Stimulated activated CD4-positive, alpha-beta T cell treated with anti-CD3 and anti-CD28 coated beads, Interleukin-4, amount 100 ng/mL, for 24 hours (primary cell): Measurements from ENCODE around the gene XAB2.

ENCODE experiments used
- DNase-seq: peaks from one replicate; pipeline ENCODE4 v3.0.0-alpha.2; 2020

Gene XAB2

DNA sequence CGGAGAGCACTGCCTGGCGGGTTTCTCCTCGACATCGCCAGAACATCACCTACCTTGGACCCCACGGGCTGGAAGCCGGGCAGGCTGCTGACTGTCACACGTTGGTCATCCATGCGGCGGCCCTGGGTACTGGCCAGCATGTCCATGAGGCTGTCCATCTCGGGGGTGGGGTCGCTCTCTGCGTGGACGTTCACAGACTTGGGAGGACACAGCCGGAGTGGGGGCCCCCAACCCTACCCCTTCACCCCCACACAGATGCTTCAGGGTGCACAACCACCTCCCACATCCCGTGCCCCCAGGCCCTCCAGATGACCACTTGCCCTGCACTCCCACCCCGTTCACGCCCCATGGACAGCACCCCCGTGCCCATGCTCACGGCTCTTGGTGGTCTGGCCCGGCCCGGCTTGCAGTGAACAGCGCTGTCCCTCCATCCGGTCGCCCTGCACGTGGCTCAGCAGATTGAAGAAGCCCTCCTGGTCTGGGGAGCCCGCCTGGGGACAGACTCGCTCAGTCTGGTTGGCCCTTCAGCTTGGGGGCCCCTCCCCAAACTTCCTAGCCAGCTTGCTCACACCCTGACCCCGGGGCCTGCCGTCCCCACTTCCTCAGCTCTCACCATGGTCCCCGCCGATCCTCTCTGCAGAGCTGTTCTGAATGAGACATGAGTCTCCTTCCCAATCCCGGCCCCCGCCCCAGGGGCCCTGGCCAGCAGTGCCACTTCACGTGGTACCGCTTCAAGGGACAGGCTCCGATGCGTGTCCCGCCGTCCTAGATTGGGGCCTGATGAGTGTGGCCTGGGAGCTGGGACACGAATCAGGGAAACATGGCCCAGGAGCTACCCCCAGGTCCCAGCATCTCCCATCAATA lies 3.2 kb upstream of the XAB2 start:
- no peak for DNase-seq

DNA sequence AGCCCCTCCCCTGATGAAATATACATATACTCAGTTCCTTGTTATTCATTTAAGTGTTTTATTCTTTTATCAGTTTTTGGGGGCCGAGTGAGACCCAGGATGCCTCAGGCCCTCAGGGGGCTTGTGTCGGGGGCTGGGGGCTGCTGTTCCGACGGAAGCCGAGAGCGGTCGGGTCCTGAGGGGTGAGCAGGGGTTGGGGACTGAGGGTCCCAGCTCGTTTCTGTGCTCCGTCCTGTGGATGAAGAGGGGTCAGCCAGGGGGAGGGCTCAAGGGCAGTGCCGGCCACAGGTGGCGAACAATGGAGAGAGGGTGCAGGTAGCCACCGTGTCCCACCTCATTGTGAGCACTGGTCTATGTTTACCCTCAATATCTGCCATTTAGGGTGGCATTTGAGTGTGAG lies 2.2 kb upstream of the XAB2 start:
- DNase-seq = no peak

DNA sequence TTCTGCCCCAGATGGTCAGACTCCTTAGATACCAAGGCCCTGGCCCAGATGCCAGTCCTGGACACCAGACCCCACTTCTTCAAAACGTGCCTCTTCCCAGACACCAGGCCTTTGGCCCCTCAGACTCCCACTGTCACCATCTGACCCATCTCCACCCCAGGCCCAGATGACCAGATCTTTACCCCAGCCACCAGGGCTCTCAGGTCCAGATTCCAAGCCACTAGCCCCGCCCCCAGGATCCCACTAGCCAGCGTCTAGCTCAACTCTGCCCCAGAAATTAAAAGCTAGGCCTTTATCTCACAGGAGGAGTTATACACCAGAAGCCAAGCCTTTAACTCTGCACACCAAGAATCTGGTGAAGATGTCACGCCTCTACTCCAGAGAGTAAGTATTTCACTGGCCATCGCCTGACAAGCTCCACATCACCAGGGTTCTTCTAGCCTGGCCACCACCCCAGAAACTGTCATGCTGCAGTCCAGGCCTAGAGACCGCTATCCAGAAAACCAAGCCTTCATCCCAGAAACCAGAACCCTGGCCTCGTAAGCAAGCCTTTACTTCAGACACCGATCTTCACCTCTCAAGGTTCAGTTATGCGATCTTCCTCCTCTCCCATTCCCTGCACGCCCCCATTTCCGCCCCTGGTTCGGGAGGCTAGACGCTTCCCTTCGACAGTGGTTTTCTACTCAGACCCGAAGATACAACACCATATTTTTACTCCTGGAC lies 595 bp downstream of the XAB2 start:
- no peak for DNase-seq

DNA sequence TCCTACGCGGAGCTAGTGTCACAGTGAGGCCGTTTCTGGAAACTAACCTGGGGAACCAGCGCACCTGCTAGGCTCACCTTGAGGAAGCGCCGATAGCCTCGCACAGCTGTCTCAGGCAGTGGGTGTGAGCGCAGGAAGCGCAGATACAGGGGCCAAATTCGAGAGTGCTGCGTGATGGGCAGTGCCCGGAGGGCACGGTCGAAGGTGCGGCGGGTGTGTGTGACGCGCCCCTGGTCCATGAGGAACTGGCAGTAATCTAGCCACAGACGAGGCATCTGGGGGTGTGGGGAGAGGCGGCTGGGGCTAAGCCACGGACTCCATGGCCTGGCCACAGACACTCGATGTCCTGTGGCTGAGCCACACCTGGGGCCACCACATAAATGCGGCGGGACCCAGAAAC lies 2.2 kb downstream of the XAB2 start:
- DNase-seq = no peak

DNA sequence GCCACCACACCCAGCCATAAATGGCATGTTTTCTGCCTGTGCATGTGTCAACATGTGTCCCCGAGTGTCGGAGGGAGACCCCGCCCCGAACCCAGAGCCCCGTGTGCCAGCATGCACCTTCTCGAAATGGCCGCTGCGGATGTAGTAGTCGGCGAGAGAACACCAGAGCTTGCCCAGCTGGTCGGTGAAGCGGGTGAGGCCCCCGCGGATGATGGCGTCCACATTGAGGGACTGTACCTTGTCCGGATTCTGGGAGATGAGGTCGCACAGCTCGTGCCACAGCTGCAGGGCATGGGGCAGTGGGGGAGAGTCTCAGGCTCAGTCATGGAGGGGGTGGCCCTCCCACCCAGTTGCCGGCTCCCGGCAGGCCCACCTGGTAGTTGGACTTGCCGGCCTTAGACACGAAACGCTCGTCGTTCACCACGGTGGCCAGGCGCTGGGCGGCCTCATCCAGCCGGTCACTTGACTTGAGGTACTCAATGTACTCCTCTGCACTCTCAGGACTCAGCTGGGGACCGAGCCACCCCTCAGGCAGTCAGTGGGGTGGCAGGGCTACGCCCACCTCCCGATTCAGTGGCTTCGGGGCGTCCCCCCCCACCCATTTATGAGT lies 3.5 kb downstream of the XAB2 start:
- no peak for DNase-seq

DNA sequence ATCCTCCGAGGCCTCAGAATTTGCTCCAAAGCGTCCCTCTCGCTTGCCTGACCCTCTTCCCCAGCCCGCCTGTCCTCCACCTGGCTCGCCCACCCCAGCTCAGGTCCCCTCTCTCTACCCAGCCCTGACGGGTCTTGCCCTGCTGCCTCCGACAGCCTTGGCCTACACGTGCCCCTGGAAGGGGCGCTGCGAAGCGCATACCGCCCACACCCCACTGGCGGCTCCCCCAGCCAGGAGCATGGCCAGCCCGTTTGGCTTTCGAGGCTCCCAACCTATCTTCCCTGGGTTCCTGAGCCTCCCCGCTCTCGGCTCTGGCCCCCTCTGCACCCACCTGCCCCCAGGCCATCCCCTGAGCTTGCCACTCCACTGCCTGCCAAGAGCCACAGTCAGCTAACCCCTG lies 4.5 kb downstream of the XAB2 start:
- no peak for DNase-seq

DNA sequence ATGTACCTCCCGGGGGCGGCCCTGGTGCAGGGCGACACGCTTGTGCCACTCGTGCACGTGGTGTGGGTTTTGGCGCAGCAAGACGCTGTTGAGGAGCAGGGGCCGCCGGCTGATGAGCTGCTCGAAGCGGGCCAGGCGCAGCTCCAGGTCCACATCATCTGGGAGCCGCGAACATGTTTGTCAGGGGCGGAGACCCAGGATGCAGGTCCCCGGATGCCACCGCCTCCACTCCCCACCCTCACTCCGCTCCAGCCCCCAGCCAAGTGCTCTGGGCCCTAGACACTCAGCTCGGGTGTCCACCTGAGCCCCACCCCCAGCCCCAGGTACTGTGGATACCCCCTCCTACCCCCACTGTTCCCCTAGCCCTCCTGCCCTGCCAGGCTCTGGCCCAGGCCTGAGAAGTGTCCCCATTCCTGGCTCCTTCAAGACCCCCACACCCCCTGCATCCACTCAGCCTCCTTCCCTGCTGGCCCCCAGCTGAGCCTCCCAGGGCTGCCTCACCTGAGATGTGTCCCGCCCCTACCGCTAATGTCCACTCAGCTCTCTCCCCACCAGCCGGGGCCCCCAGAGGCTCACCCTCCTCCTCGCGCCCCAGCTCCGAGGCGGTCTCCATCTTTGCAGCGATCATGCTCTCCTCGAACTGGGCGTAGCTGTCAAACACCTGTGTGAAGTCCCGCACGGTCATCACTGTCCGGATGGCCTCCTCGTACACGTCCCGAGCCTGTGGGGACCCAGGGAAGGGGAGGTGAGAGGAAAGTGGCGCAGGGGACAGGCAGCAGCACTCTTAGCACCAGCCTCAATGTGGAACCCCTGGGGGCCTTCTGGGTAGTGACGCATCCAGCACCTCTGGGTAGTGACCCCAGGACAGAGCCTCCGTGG lies 5.4 kb downstream of the XAB2 start:
- DNase-seq = no peak

DNA sequence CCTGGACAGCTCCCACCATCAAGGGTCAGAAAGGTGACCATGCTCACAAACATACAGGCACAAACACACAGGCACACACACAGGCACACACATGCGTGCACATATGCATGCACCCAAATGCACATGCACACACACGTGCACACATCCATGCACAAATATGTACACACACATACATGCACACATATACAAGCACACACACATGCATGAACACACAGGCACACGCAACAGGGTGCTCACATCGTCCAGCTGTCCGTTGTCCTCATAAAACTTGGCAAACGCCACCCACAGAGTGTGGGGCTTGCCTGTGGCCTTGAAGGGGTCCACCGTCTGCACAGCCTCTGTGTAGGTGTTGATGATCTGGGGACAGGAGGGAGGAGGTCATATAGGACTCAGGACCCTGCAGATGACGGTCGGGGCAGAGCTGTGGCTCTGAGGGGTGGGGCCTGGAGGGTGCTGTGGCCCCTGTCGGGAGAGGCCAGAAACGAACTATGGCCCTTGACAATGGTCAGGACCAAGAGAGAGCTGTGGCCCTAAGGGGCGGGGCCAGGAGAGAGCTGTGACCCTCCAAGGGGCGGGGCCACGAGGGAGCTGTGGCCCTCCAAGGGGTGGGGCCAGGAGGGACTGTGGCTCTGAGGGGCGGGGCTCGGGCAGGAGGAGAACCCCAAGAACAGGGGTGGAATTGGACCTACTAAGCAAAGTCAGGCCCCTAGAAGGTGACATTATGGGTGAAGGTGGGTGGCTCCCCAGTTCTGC lies 6.2 kb downstream of the XAB2 start:
- DNase-seq = no peak

DNA sequence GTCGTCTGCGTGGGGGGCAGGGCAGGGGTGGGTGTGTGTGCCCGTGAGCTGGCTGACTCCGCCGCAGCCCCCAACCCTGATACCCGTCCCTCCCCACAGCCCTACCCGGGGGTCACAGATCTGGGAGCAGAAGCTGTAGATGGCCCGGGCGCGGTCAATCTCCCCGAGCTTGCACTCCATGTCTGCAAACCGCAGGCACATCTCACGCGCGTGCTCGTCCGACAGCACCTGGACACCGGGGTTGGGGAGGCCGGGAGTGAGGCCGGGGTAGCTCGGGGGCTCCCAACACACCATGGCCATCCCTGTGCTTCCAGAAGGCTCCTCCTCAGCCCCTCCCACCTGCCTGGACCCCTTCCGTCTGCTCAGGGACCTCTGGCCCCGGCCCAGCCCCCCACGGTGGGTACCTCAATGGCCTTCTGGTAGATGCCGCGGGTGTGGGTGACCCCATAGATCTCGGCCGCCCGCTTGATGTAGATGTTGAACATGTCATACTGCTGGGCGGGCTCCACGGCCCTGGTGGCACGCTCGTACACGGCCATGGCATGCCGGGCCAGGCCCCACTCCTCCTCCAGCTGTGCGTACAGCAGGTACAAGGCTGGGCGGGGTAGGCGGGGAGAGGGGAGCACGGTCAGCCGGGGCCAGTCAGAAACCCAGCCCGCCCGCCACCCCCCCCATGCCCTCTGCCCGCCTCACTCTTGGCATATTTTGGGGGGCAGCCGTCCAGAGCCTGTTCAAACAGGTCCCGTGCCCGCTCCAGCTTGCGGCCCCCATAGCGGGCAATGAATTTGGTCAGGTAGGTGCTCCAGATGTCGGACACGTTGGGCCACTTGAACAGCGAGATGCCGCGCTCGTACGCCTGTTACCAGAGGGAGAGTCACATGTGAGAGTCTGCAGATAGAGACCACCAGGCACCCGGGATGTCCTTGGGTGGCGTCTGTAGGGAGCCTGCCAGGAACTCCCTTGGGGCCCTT lies 8.6 kb downstream of the XAB2 start:
- no peak for DNase-seq

DNA sequence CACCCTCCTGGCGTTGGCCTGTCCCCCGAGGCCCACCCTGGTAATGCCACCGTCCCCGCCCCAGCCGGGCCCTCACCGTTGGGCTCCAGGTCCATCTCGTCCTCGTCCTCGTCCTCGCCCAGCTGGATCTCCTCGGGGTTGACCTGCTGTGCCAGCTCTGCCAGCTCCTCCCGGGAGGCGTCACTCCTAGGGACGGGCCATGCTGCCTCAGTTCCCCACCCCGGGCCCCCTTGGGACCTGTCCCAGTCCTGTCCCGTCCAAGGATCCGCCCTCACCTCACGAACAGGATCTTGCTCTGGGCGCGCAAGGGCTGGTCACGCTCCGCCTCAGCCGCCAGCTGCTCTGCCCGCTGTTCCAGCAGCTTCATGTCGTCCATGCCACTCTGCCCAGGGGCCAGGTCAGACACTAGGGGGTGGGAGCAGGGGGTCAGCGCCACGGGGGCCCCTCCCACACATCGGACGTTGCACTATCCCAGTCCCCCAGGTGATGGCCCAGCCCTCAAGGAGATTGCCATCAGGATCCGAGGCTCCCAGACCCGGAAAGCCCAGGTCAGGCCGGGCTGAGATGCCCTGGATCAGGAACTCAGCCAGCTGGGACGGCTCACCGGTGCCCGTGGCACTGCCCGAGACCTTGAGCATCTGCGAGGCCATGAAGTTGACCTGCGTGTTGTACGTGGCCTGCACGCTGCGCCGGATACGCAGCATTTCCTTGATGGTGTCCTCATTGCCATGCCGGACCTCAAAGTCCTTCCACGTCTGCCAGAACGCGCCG lies 9.5 kb downstream of the XAB2 start:
- no peak for DNase-seq

DNA sequence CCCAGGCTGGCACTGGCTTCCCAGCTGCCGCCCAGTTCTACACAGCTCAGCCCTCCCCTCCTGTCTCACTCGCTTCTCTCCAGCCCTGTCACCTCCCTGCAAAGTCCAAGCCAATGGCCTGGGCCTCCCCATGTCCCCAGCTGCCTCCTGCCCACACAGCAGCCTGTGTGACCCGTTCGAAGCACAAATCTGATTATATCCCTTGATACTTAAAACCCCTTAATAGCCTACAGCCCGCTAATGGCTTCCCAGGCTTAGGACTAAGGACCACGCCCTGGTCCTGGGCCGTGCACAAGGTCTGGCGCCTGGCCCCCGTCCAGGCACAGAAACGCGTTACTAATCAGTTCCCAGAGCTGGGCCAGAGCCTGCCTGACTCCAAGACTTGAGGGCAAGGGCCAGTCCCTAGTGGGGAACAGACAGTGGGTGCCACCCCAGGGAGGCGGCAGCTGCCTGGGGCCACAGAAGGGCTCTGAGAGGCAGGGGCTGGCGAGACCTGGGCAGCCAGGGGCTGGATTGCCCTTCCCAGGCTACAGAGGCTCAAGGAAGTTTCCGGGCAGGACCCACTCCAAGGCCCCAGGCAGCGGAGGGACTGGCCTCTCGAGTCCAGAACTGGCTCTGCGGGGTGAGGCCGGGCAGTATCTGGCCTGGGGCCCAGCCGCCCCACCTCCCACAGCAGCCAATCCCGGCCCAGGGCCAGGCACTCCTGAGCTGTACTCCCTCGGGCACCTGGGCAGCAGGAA lies 10.4 kb downstream of the XAB2 start:
- DNase-seq = no peak

DNA sequence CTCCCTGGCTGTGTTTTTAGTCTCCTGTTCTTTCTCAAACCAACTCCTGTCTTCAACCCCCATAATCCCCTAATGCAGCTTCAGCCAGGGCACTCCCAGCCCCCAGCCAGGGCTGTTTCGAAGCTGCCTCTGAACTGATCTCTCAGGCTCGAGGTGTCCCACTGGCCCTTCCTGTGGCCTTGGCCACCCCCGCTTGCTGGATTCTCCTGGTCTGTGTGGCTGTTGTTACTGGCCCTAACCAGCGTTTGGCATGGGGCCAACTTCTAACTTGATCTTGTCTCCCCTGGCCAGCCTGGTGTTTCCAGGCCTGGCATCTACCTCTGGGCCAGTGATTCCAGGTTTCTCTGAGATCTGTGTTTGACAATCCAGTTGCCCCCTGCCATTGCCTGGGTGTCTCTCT lies 11.0 kb downstream of the XAB2 start:
- no peak for DNase-seq

DNA sequence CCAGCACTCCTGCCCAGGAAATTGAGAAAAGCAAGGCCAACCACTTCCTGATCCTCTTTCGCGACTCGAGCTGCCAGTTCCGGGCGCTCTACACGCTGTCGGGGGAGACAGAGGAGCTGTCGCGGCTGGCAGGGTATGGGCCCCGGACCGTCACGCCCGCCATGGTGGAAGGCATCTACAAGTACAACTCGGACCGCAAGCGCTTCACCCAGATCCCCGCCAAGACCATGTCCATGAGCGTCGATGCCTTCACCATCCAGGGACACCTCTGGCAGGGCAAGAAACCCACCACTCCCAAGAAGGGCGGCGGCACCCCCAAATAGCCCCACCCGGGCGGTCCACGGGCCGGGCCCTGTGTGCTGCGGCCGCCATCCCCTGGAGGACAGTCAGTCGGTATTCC lies 11.6 kb downstream of the XAB2 start:
- DNase-seq = no peak

DNA sequence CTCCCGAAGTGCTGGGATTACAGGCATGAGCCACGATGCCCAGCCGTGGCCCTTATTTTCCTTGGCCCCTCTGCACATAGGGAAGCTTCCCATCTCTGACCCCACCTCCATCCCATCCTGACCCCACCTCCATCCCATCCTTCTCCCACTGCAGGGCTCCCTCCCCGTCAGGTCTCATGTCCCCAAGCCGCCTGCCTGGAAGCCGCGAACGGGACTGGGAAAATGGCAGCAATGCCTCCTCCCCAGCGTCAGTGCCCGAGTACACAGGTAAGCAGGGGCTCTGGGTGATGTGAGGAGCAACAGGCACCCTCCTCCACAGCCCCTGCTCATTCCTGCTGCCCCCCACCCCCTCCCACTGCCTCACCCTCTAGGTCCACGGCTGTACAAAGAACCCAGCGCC lies 12.2 kb downstream of the XAB2 start:
- DNase-seq = no peak

DNA sequence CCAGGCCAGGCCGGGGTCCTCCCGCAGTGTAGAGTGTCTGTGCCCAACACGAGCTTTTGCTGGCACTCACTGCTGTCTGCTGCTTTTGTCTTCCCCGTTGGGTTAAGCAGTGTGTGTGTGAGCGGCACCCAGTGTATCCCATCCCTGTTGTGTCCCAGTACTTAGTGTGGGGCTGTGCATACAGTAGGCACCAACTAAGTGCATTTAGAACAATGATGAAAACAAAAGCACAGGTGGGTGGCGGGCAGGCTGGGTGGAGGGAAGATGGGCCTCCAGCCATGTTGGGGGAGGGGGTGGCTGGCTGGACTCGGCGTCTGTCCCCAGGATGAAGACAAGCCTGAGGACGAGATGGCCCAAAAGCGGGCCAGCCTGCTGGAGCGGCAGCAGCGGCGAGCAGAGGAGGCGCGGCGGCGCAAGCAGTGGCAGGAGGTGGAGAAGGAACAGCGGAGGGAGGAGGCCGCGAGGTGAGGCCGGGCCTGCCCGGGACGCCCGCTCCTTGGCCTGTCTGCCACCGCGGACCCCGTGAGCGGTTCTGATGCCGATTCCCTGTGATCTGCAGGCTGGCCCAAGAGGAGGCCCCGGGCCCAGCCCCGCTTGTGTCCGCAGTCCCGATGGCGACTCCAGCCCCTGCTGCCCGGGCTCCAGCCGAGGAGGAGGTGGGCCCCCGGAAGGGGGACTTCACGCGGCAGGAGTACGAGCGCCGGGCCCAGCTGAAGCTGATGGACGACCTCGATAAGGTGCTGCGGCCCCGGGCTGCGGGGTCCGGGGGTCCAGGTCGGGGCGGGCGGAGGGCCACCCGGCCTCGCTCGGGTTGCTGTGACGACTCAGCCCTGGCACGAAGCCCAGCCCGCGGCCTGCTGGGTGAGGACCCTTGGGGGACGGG lies 14.2 kb downstream of the XAB2 start:
- DNase-seq = no peak

DNA sequence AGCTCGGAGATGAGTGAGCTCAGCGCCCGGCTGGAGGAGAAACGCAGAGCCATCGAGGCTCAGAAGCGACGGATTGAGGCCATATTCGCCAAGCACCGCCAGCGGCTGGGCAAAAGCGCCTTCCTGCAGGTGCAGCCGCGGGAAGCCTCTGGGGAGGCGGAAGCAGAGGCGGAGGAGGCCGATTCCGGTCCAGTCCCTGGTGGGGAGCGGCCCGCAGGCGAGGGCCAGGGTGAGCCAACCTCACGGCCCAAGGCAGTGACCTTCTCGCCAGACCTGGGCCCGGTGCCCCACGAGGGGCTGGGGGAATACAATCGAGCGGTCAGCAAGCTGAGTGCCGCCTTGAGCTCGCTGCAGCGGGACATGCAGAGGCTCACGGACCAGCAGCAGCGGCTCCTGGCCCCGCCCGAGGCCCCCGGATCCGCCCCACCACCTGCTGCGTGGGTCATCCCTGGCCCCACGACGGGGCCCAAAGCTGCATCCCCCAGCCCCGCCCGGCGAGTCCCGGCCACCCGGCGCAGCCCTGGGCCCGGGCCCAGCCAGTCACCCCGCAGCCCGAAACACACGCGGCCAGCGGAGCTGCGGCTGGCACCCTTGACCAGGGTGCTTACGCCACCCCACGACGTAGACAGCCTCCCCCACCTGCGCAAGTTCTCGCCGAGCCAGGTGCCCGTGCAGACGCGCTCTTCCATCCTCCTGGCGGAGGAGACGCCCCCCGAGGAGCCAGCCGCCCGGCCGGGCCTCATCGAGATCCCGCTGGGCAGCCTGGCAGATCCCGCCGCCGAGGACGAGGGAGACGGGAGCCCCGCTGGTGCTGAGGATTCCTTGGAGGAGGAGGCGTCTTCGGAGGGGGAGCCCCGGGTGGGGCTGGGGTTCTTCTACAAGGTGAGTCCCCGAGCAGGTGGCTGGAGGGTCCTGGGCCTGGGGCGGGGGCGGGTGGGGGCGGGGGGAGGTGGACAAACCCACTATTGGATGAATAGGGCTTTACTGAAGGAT lies 16.8 kb downstream of the XAB2 start:
- DNase-seq = no peak
